Body of pancreas (tissue), 4 donors: ENCODE results near the gene ZNF211.

Experiments
- POLR2A ChIP-seq, 3 donors: fragments of 450-650 bp; IDR thresholded peaks; one replicate each; pipeline ENCODE4 v1.6.1; 2016; ENCODE audit warnings: antibody characterized with exemption in 3 of 3, mild to moderate bottlenecking in 2 of 3
- TF ChIP-seq, protein P1 (sequence below), 7 experiments: fragments of 450-650 bp in 4 of 7; fragments of 200-600 bp in 3 of 7; sonication (generic) in 3 of 7; IDR thresholded peaks; one replicate each; pipeline ENCODE4 v1.5.1; 2016 to 2019; ENCODE audit warnings: antibody characterized with exemption in 7 of 7

DNA sequence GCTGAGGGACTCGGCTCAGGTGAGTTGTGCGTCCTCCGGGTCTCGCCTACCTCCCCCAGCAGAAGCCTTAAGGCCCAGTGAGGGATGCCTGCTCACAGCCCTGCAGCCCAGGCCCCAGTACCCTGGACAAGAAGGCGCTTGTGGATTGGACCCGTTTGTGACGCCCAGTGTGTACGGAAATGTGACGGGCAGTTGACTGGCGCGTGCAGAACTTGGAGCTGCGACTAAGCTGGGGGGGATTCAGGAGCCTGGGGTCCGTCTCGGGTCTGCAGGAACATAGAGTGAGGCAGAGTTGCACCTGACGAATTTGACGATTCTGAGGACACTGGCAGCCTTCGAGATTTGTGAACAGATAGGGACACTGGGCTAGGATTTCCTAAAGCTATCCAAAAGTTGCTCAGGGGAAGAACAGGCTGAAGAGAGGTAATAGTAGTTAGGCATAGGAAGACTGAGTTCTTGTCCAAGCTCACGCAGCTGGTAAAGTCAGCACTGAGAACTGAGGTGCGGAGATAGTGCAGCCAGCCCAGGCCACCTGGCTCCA, 49.3 kb downstream of the ZNF211 start:
- TF ChIP-seq, protein P1, sequence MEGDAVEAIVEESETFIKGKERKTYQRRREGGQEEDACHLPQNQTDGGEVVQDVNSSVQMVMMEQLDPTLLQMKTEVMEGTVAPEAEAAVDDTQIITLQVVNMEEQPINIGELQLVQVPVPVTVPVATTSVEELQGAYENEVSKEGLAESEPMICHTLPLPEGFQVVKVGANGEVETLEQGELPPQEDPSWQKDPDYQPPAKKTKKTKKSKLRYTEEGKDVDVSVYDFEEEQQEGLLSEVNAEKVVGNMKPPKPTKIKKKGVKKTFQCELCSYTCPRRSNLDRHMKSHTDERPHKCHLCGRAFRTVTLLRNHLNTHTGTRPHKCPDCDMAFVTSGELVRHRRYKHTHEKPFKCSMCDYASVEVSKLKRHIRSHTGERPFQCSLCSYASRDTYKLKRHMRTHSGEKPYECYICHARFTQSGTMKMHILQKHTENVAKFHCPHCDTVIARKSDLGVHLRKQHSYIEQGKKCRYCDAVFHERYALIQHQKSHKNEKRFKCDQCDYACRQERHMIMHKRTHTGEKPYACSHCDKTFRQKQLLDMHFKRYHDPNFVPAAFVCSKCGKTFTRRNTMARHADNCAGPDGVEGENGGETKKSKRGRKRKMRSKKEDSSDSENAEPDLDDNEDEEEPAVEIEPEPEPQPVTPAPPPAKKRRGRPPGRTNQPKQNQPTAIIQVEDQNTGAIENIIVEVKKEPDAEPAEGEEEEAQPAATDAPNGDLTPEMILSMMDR (IDR thresholded peaks at IDR 0.05) = no peak
- no peak for TF ChIP-seq POLR2A (IDR thresholded peaks at IDR 0.05)
